ENCODE measurements around the gene TMTC2.

GRCh38 chr12:83086023-83086422, 399.3 kb downstream of the TMTC2 start:
- TF ChIP-seq EZH2 (IDR thresholded peaks at IDR 0.05; ENCODE audit: borderline replicate concordance, insufficient read depth, low read length, poor library complexity, severe bottlenecking) (no peak), MXI1 (conservative IDR thresholded peaks at IDR 0.05; ENCODE audit: poor library complexity, severe bottlenecking) (no peak), EP300 (conservative IDR thresholded peaks at IDR 0.05; ENCODE audit: poor library complexity, severe bottlenecking) (no peak), SMC3 (conservative IDR thresholded peaks at IDR 0.05; ENCODE audit: poor library complexity) (no peak)
